ENCODE results near the gene CCT7. TPM values are rescaled to one million over a fixed set of nuclear protein-coding genes. Genes with fewer than 3 reads are reported as not detected.

Gene CCT7
- total RNA-seq, 1 experiment from 2014 or later: 637 TPM

- intact Hi-C loops (cut with micrococcal nuclease): no loop called here
- TF ChIP-seq, protein P1, sequence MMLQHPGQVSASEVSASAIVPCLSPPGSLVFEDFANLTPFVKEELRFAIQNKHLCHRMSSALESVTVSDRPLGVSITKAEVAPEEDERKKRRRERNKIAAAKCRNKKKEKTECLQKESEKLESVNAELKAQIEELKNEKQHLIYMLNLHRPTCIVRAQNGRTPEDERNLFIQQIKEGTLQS (IDR thresholded peaks at IDR 0.05): no peak
- TF ChIP-seq EZH2 (IDR thresholded peaks at IDR 0.05) (no peak), SP1 (IDR thresholded peaks at IDR 0.05; ENCODE audit: low read depth) (no peak), CBX3 (IDR thresholded peaks at IDR 0.05; ENCODE audit: low read depth) (no peak), ELF1 (IDR thresholded peaks at IDR 0.05; ENCODE audit: borderline replicate concordance, low read depth) (no peak), REST (IDR thresholded peaks at IDR 0.05; ENCODE audit: low read depth) (no peak), SIN3A (IDR thresholded peaks at IDR 0.05; ENCODE audit: low read depth) (no peak), POLR2A (IDR thresholded peaks at IDR 0.05; ENCODE audit: borderline replicate concordance, extremely low read depth, insufficient read depth, insufficient read length) (no peak), CEBPB (IDR thresholded peaks at IDR 0.05; ENCODE audit: low read depth) (no peak), EZH2phosphoT487 (IDR thresholded peaks at IDR 0.05; ENCODE audit: borderline replicate concordance) (no peak), MAX (IDR thresholded peaks at IDR 0.05) (no peak), RAD21 (IDR thresholded peaks at IDR 0.05; ENCODE audit: low read depth) (no peak), JUND (IDR thresholded peaks at IDR 0.05) (no peak), YY1 (IDR thresholded peaks at IDR 0.05; ENCODE audit: extremely low read depth, insufficient replicate concordance, low read depth, low read length) (no peak), SRF (IDR thresholded peaks at IDR 0.05; ENCODE audit: low read depth) (no peak), ZNF274 (IDR thresholded peaks at IDR 0.05; ENCODE audit: low read depth, low read length) (no peak), CTCF (IDR thresholded peaks at IDR 0.05 in 2 of 3, conservative IDR thresholded peaks at IDR 0.05 in 1 of 3; ENCODE audit: borderline replicate concordance in 1 of 3, insufficient read depth in 1 of 3, low read depth in 2 of 3, low read length in 2 of 3) (no peak), EGR1 (IDR thresholded peaks at IDR 0.05; ENCODE audit: low read depth) (no peak)
- TF ChIP-seq, protein P2, sequence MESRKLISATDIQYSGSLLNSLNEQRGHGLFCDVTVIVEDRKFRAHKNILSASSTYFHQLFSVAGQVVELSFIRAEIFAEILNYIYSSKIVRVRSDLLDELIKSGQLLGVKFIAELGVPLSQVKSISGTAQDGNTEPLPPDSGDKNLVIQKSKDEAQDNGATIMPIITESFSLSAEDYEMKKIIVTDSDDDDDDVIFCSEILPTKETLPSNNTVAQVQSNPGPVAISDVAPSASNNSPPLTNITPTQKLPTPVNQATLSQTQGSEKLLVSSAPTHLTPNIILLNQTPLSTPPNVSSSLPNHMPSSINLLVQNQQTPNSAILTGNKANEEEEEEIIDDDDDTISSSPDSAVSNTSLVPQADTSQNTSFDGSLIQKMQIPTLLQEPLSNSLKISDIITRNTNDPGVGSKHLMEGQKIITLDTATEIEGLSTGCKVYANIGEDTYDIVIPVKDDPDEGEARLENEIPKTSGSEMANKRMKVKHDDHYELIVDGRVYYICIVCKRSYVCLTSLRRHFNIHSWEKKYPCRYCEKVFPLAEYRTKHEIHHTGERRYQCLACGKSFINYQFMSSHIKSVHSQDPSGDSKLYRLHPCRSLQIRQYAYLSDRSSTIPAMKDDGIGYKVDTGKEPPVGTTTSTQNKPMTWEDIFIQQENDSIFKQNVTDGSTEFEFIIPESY (IDR thresholded peaks at IDR 0.05; ENCODE audit: extremely low read depth, insufficient replicate concordance, low read length): no peak
- ChIA-PET CTCF (interaction anchor here (1.2 kb wide), 1 partner anchor 18 kb away, joined by 6 read pairs; no protein-coding TSS in a partner anchor), RAD21 (ENCODE audit: low non-redundant PET in 1 of 2, low total read pairs in 2 of 2, uncharacterized antibody in 2 of 2, unreplicated experiment in 2 of 2) (no interaction called here), POLR2A (no interaction called here)
- BruUV-seq (replicated peaks): no TSS peak
- H3K27me3 ChIP-seq (ENCODE audit: insufficient read depth, low read length): no peaks in the 10 kb centered on the region
- peaks cover 33% of the 10 kb centered on the region for H3K79me2 ChIP-seq (ENCODE audit: insufficient read depth, low read length)
- no peak overlapping the region for H3K4me2 ChIP-seq (ENCODE audit: low read length)
- H3K9me3 ChIP-seq (ENCODE audit: control insufficient read depth in 1 of 2, insufficient read depth in 1 of 2, low read depth in 1 of 2, low read length in 2 of 2): no peaks in the 10 kb centered on the region
- peaks cover 3% of the 10 kb centered on the region in 2 experiments; a peak in 3 of 4 replicates for H3K36me3 ChIP-seq (ENCODE audit: control insufficient read depth in 1 of 2, insufficient read depth in 2 of 2, low read length in 2 of 2)
- H3K9ac ChIP-seq (ENCODE audit: low read length): no peak overlapping the region
- ATAC-seq: no peak
- peaks cover 8 to 27% of the 10 kb centered on the region in 2 experiments for H3K4me1 ChIP-seq (ENCODE audit: control insufficient read depth in 1 of 2, insufficient read depth in 2 of 2, low read length in 2 of 2)
- H4K20me1 ChIP-seq (ENCODE audit: insufficient read depth): no peaks in the 10 kb centered on the region
- H3K9me2 ChIP-seq (ENCODE audit: insufficient read depth): no peaks in the 10 kb centered on the region
- no peak for DNase-seq (ENCODE audit: low read depth, low spot score)
- H3K4me3 ChIP-seq (replicated peaks in 1 of 2; ENCODE audit: low read depth in 1 of 2, low read length in 2 of 2): no peak overlapping the region
- H2AFZ ChIP-seq (ENCODE audit: low read depth, low read length, poor library complexity, severe bottlenecking): no peak overlapping the region
- no peak overlapping the region for H3K27ac ChIP-seq (ENCODE audit: low read depth, low read length)
These were observed 38.2 kb downstream of the CCT7 start for GRCh38 chr2:73272270-73272669.

Data from HCT116 (cell line).